Muscle of leg (tissue), 11 donors: Measurements from ENCODE around the gene CARD19. TPM values are rescaled to one million over a fixed set of nuclear protein-coding genes. Genes with fewer than 3 reads are reported as not detected.
"Not testable (repeated sequence)": the region's sequence is repeated elsewhere in the genome, so short reads cannot be mapped to it uniquely, and the experiment has no call there.

Source experiments
- DNase-seq: peaks from one replicate; pipeline ENCODE4 v3.0.0; 2013
- H3K27ac ChIP-seq: one replicate; pipeline ENCODE4 v1.5.1; 2013; ENCODE audit warnings: mild to moderate bottlenecking, low read length, control low read depth
- H3K27me3 ChIP-seq: one replicate; pipeline ENCODE4 v1.6.1; 2013; ENCODE audit warnings: low read length; ENCODE audit not compliant: control insufficient read depth, insufficient read depth
- H3K36me3 ChIP-seq: one replicate; pipeline ENCODE4 v1.6.1; 2013; ENCODE audit warnings: low read length; ENCODE audit not compliant: control insufficient read depth, insufficient read depth
- H3K4me1 ChIP-seq: one replicate; pipeline ENCODE4 v1.6.1; 2013; ENCODE audit warnings: low read length; ENCODE audit not compliant: control insufficient read depth, insufficient read depth
- H3K4me3 ChIP-seq: one replicate; pipeline ENCODE4 v1.5.1; 2013; ENCODE audit warnings: low read length, control low read depth
- H3K9me3 ChIP-seq: replicated peaks from 2 replicates; pipeline ENCODE4 v1.6.1; 2013; ENCODE audit warnings: low read depth, low read length; ENCODE audit not compliant: control insufficient read depth
- WGBS: methylation state at CpG from one replicate; pipeline ENCODE4 v1.1.5; 2013; ENCODE audit warnings: missing lambda C conversion rate; ENCODE audit not compliant: insufficient coverage; 5-methylcytosine and 5-hydroxymethylcytosine counted together
- polyA plus RNA-seq, 8 donors: library from polyadenylated mRNA; unstranded; fragments of 120-200 nt; gene quantifications; one replicate each; pipeline versions ENCODE4 v1.2.1 to v1.2.3, GENCODE V29; 2013; ENCODE audit warnings: inconsistent platforms in 1 of 8, low replicate concordance in 1 of 8; ENCODE audit not compliant: insufficient read length in 8 of 8, insufficient read depth in 1 of 8
- total RNA-seq: library from RNA; stranded (reverse); fragments of 120-200 nt; gene quantifications from one replicate; pipeline ENCODE4 v1.2.4, GENCODE V29; 2013

The CARD19 gene
- total and polyA plus RNA-seq, 9 donors: 32.9 to 51.4 (median 36.3) TPM

- no peak overlapping the region for H3K27ac ChIP-seq
- H3K9me3 ChIP-seq: peaks cover 10% of the 10 kb centered on the region
- DNase-seq: no peak
- peaks cover 3% of the 10 kb centered on the region for H3K36me3 ChIP-seq
- no peak overlapping the region for H3K4me3 ChIP-seq
- H3K27me3 ChIP-seq: no peaks in the 10 kb centered on the region
- H3K4me1 ChIP-seq: peaks cover 27% of the 10 kb centered on the region
- WGBS: no CpG with 5 or more reads among the region's 8 CpGs
Observed at GRCh38 chr9:93100276-93100636, 4.2 kb downstream of the CARD19 start.

- WGBS: 94% methylated on average over 9 of the region's 11 CpGs
- DNase-seq, H3K27ac ChIP-seq, H3K36me3 ChIP-seq, H3K4me3 ChIP-seq, H3K9me3 ChIP-seq, H3K27me3 ChIP-seq: not testable (repeated sequence)
- peaks cover 27% of the 10 kb centered on the region for H3K4me1 ChIP-seq
Observed at GRCh38 chr9:93101086-93101485, 5.1 kb downstream of the CARD19 start.

GRCh38 chr9:93105620-93106019 is 9.6 kb downstream of the CARD19 start:
- no peak for DNase-seq
- Histone ChIP-seq H3K27ac (no peak overlapping the region), H3K36me3 (peaks cover 31% of the 10 kb centered on the region), H3K9me3 (peaks cover 10% of the 10 kb centered on the region), H3K4me3 (no peak overlapping the region), H3K4me1 (peaks cover 5% of the 10 kb centered on the region), H3K27me3 (no peaks in the 10 kb centered on the region)
- WGBS: no CpG with 5 or more reads among the region's 1 CpG

GRCh38 chr9:93107151-93107824 is 11.3 kb downstream of the CARD19 start:
- no peak for DNase-seq

GRCh38 chr9:93107825-93108161 is 11.8 kb downstream of the CARD19 start:
- Histone ChIP-seq H3K27ac (no peak overlapping the region), H3K4me3 (no peak overlapping the region), H3K9me3 (peaks cover 4% of the 10 kb centered on the region), H3K36me3 (peaks cover 53% of the 10 kb centered on the region), H3K27me3 (no peaks in the 10 kb centered on the region), H3K4me1 (peaks cover 5% of the 10 kb centered on the region)
- 89% methylated on average over 6 of the region's 6 CpGs for WGBS
- DNase-seq: no peak

More at GRCh38 chr9:93107151-93107824, 11.3 kb downstream of the CARD19 start:
- 90% methylated on average over 9 of the region's 14 CpGs for WGBS
- Histone ChIP-seq H3K36me3 (peaks cover 48% of the 10 kb centered on the region), H3K4me1 (peaks cover 5% of the 10 kb centered on the region), H3K9me3 (peaks cover 4% of the 10 kb centered on the region), H3K27ac (no peak overlapping the region), H3K4me3 (no peak overlapping the region), H3K27me3 (no peaks in the 10 kb centered on the region)

GRCh38 chr9:93108291-93109041 is 12.4 kb downstream of the CARD19 start:
- 83% methylated on average over 7 of the region's 15 CpGs for WGBS
- no peaks in the 10 kb centered on the region for H3K27me3 ChIP-seq
- peaks cover 60% of the 10 kb centered on the region for H3K36me3 ChIP-seq
- peaks cover 3% of the 10 kb centered on the region for H3K9me3 ChIP-seq
- H3K27ac ChIP-seq: no peak overlapping the region
- peak; percentile 5 for DNase-seq
- H3K4me3 ChIP-seq: no peak overlapping the region
- H3K4me1 ChIP-seq: peaks cover 5% of the 10 kb centered on the region

- Histone ChIP-seq H3K27ac (no peak overlapping the region), H3K9me3 (no peaks in the 10 kb centered on the region), H3K4me1 (peaks cover 7% of the 10 kb centered on the region), H3K4me3 (no peak overlapping the region), H3K27me3 (no peaks in the 10 kb centered on the region), H3K36me3 (peaks cover 65% of the 10 kb centered on the region)
- WGBS: 94% methylated on average over 14 of the region's 14 CpGs
- DNase-seq: no peak
Observed at GRCh38 chr9:93110311-93110855, 14.4 kb downstream of the CARD19 start.

GRCh38 chr9:93111001-93111370 is 15.0 kb downstream of the CARD19 start:
- Histone ChIP-seq H3K27ac (no peak overlapping the region), H3K27me3 (no peaks in the 10 kb centered on the region), H3K36me3 (peaks cover 65% of the 10 kb centered on the region), H3K4me3 (no peak overlapping the region), H3K4me1 (peaks cover 7% of the 10 kb centered on the region), H3K9me3 (no peaks in the 10 kb centered on the region)
- no peak for DNase-seq
- 79% methylated on average over 8 of the region's 11 CpGs for WGBS

- H3K36me3 ChIP-seq: peaks cover 65% of the 10 kb centered on the region
- peaks cover 12% of the 10 kb centered on the region for H3K4me1 ChIP-seq
- 86% methylated on average over 14 of the region's 18 CpGs for WGBS
- peak; percentile 4 for DNase-seq
- H3K4me3 ChIP-seq: no peak overlapping the region
- H3K27me3 ChIP-seq: no peaks in the 10 kb centered on the region
- no peak overlapping the region for H3K27ac ChIP-seq
- no peaks in the 10 kb centered on the region for H3K9me3 ChIP-seq
Observed at GRCh38 chr9:93111371-93112115, 15.5 kb downstream of the CARD19 start.
